GM21423 (cell line): ENCODE data around the gene NME7.
"Not testable (repeated sequence)": the region's sequence is repeated elsewhere in the genome, so short reads cannot be mapped to it uniquely, and the experiment has no call there.

Experiments
- ATAC-seq: cut with Tn5 transposase; IDR thresholded peaks from one replicate; pipeline ENCODE4 v1.9.1; 2021; ENCODE audit warnings: mild to moderate bottlenecking, moderate library complexity; ENCODE audit not compliant: unreplicated experiment

NME7 gene

GRCh38 chr1:169345511-169345910 lies 22.1 kb downstream of the NME7 start:
- no peak for ATAC-seq

GRCh38 chr1:169342096-169342495 lies 25.5 kb downstream of the NME7 start:
- ATAC-seq = not testable (repeated sequence)

DNA sequence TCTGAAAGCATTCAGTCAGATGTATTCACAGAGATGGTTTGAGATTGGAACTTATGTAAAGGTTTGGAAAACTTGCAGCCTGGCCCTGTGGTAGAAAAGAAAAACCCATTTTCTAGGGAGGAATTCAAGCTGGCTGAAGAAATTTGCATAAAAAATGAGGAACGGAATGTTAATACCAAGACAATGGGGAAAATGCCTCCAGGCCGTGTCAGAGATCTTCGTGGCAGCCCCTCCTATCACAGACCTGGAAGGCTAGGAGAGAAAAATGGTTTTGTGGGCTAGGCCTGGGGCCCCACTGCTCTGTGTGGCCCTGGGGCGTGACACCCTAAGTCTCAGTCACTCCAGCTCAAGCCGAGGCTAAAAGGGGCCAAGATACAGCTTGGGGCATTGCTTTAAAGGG lies 26.7 kb downstream of the NME7 start:
- ATAC-seq = no peak

GRCh38 chr1:169339773-169340172 lies 27.8 kb downstream of the NME7 start:
- ATAC-seq = no peak

- ATAC-seq = no peak
Measured at GRCh38 chr1:169338617-169339016, 29.0 kb downstream of the NME7 start.

- ATAC-seq = not testable (repeated sequence)
Measured at GRCh38 chr1:169336947-169337715, 30.5 kb downstream of the NME7 start.

DNA sequence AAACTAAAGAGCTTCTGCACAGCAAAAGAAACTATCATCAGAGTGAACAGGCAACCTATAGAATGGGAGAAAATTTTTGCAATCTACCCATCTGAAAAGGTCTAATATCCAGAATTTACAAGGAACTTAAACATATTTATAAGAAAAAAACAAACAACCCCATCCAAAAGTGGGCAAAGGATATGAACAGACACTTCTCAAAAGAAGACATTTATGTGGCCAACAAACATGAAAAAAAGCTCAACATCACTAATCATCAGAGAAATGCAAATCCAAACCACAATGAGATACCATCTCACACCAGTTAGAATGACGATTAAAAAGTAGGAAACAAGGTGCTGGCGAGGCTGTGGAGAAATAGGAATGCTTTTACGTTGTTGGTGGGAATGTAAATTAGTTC lies 32.9 kb downstream of the NME7 start:
- ATAC-seq = not testable (repeated sequence)

DNA sequence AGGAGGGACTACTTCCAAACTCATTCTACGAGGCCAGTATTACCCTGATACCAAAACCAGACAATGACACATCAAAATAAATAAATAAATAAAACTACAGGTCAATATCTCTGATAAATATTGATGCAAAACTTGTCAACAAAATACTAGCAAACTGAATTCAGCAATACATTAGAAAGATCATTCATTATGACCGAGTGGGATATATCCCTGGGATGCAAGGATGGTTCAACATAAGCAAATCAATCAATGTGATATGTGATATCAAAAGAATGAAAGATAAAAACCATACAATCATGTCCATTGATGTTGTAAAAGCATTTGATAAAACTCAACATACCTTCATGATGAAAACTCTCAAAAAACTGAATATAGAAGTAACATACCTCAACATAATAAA lies 36.7 kb downstream of the NME7 start:
- no peak for ATAC-seq

GRCh38 chr1:169329383-169329782 lies 38.2 kb downstream of the NME7 start:
- no peak for ATAC-seq

DNA sequence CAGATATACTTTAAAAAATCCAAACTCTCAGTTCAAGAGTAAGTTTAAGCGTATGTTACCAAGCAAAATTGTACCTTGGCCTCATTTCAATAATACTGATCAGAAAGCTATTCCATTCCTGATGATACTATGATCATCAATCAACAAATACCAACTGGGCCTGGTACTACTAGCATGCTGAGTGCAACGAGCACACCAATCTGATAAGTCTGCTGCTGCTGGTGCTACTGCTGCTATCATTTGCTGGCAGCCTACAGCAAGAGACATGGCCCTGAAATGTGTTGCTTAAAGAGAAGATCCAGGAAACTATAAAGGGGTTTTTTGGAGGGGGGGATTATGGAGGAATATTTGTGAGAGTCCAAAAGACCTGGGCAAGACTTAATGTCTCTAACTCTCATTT lies 39.7 kb downstream of the NME7 start:
- no peak for ATAC-seq

- ATAC-seq = peak; percentile 97
Measured at GRCh38 chr1:169326956-169327268, 40.7 kb downstream of the NME7 start.

DNA sequence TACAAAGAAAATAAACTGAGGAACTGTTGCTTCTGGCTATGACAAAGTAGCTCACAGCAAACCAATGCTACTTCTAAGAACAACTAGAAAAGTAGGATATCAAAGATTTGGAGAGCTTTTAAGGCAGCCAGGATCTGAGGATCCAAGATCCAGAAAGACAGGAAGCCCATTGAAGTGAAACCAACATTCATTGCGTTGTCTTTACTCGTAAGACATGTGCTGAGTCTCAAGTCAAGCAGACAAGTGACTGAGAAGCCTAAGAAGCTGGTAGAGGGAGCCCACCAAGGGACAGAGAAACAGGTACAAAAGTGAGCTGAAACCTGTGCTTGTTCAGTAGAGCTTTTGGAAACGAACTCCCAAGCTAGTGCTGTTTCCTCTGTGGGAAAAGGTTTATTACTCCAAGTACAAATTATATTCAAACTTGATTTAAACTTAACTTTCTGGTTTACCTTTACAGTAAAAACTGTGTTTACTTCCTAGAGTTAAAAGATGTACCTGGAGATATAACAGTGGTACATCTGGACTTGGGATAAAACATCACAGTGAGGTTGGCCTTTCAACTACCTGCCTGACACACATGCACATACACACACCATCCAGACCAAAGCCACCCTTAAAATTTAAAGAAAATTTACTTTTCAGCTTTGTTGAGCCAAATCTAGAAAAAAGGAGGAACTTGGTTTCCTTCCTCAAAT lies 41.2 kb downstream of the NME7 start:
- ATAC-seq = peak; percentile 21

- ATAC-seq = no peak
Measured at GRCh38 chr1:169325117-169325516, 42.5 kb downstream of the NME7 start.

DNA sequence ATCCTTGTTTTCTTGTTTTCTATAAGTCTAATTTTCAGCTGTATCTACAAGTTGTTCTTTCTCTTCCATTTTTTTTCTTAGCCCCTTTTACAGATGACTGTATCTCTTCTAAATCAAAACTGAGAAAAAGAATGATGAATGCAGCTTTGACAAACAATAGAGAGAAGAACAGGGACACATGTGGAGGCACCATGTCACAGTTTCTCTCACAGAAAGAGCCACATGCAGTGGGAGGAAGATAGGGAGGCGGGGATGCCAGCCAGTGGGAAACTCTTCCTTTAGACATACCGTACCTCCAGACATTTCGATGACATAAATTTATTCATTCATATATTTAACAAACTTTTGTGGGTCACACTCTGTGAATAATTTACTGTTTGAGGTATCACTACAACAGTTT lies 45.5 kb downstream of the NME7 start:
- ATAC-seq = no peak

GRCh38 chr1:169321539-169321938 lies 46.1 kb downstream of the NME7 start:
- ATAC-seq = no peak

- ATAC-seq = no peak
Measured at GRCh38 chr1:169318536-169319244, 48.9 kb downstream of the NME7 start.

DNA sequence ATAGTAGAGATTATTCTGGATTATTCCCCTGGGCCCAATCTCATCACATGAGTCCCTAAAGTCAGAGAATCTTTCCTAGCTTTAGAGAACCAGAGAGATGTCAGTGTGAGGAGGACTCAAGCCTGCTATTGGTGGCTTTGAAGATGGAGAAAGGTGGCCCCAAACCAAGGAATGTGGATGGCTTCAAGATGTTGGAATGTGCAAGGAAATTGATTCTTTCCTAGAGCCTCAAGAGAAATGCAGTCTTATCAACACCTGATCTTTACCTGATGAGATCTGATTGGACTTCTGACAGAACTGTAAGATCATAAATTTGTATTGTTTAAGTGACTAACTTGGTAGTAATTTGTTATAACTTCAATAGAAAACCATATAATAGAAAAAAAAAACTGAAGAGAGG lies 51.0 kb downstream of the NME7 start:
- no peak for ATAC-seq

- peak; percentile 44 for ATAC-seq
Measured at GRCh38 chr1:169312084-169312954, 55.3 kb downstream of the NME7 start.

GRCh38 chr1:169309178-169310166 lies 58.1 kb downstream of the NME7 start:
- ATAC-seq = peak; percentile 54
